ENCODE results near the gene ATF7. TPM values are rescaled to one million over a fixed set of nuclear protein-coding genes. Genes with fewer than 3 reads are reported as not detected.

Gene ATF7
- total RNA-seq, 5 donors from 2014 or later (not counting 1 experiment from before 2014, with no cell fraction given): 18.9 to 29.6 (median 27.1) TPM

GRCh38 chr12:53497461-53497860 lies 128.7 kb downstream of the ATF7 start:
- H3K9me3 Mint-ChIP-seq: no peaks in the 10 kb centered on the region
- H3K27ac Mint-ChIP-seq: peak overlapping the region; percentile 27 to 53
- WGBS (ENCODE audit: insufficient coverage): 90% methylated on average over 1 of the region's 3 CpGs
- H3K27me3 Mint-ChIP-seq: no peaks in the 10 kb centered on the region
- CTCF ChIA-PET: interaction anchor here in 1 of 2 donors (1.1 kb wide), 1 partner anchor 16 kb away, joined by 3 read pairs; no protein-coding TSS in a partner anchor
- H3K4me1 ChIP-seq (ENCODE audit: control insufficient read depth in 1 of 2, extremely low read depth in 1 of 2, insufficient read depth in 2 of 2, low read length in 2 of 2): peaks cover 30 to 57% of the 10 kb centered on the region in 2 experiments
- peak overlapping the region in 1 of 3 donors; percentile 97 for H3K4me3 Mint-ChIP-seq
- H3K4me1 Mint-ChIP-seq: peaks cover 52 to 65% (median 54%) of the 10 kb centered on the region in 3 donors
- no peaks in the 10 kb centered on the region for H3K36me3 ChIP-seq (ENCODE audit: control insufficient read depth in 2 of 2, extremely low read depth in 1 of 2, insufficient read depth in 1 of 2, low read length in 1 of 2)
- no peaks in the 10 kb centered on the region for H3K27me3 ChIP-seq (replicated peaks in 1 of 2; ENCODE audit: control insufficient read depth in 2 of 2, extremely low read depth in 1 of 2, insufficient read depth in 2 of 2, low read length in 1 of 2)
- no peak overlapping the region for H3K27ac ChIP-seq (ENCODE audit: low read length)
- H3K9me3 ChIP-seq: no peaks in the 10 kb centered on the region
- POLR2A ChIA-PET: interaction anchor here in 1 of 2 donors (0.6 kb wide), 1 partner anchor 22 kb away, joined by 3 read pairs; no protein-coding TSS in a partner anchor
- H3K36me3 Mint-ChIP-seq: no peaks in the 10 kb centered on the region
- DNase-seq (no peak), ATAC-seq (replicated peaks in 1 of 4) (no peak)
- no peak overlapping the region for H3K4me3 ChIP-seq (ENCODE audit: control insufficient read depth in 1 of 2, extremely low read depth in 1 of 2, low read length in 1 of 2)

- Mint-ChIP-seq H3K4me3 (no peak overlapping the region), H3K9me3 (no peaks in the 10 kb centered on the region), H3K27ac (peak overlapping the region in 1 of 2 donors; percentile 25), H3K36me3 (no peaks in the 10 kb centered on the region), H3K27me3 (no peaks in the 10 kb centered on the region), H3K4me1 (peaks cover 51 to 66% (median 52%) of the 10 kb centered on the region in 3 donors)
- ChIA-PET POLR2A (no interaction called here), CTCF (no interaction called here)
- no peaks in the 10 kb centered on the region for H3K9me3 ChIP-seq
- ATAC-seq (replicated peaks in 1 of 4) (no peak), DNase-seq (no peak)
- H3K4me1 ChIP-seq (ENCODE audit: control insufficient read depth in 1 of 2, extremely low read depth in 1 of 2, insufficient read depth in 2 of 2, low read length in 2 of 2): peaks cover 26 to 55% of the 10 kb centered on the region in 2 experiments
- H3K27ac ChIP-seq (ENCODE audit: low read length): no peak overlapping the region
- no CpG with 5 or more reads among the region's 1 CpG for WGBS (ENCODE audit: insufficient coverage)
- H3K36me3 ChIP-seq (ENCODE audit: control insufficient read depth in 2 of 2, extremely low read depth in 1 of 2, insufficient read depth in 1 of 2, low read length in 1 of 2): no peaks in the 10 kb centered on the region
- no peak overlapping the region for H3K4me3 ChIP-seq (ENCODE audit: control insufficient read depth in 1 of 2, extremely low read depth in 1 of 2, low read length in 1 of 2)
- no peaks in the 10 kb centered on the region for H3K27me3 ChIP-seq (replicated peaks in 1 of 2; ENCODE audit: control insufficient read depth in 2 of 2, extremely low read depth in 1 of 2, insufficient read depth in 2 of 2, low read length in 1 of 2)
These were observed 129.5 kb downstream of the ATF7 start for GRCh38 chr12:53496752-53497032.

GRCh38 chr12:53495903-53496751 lies 130.1 kb downstream of the ATF7 start:
- Histone ChIP-seq H3K9me3 (no peaks in the 10 kb centered on the region), H3K4me1 (ENCODE audit: control insufficient read depth in 1 of 2, extremely low read depth in 1 of 2, insufficient read depth in 2 of 2, low read length in 2 of 2) (peaks cover 24 to 51% of the 10 kb centered on the region in 2 experiments), H3K27me3 (replicated peaks in 1 of 2; ENCODE audit: control insufficient read depth in 2 of 2, extremely low read depth in 1 of 2, insufficient read depth in 2 of 2, low read length in 1 of 2) (no peaks in the 10 kb centered on the region), H3K4me3 (ENCODE audit: control insufficient read depth in 1 of 2, extremely low read depth in 1 of 2, low read length in 1 of 2) (no peak overlapping the region), H3K36me3 (ENCODE audit: control insufficient read depth in 2 of 2, extremely low read depth in 1 of 2, insufficient read depth in 1 of 2, low read length in 1 of 2) (no peaks in the 10 kb centered on the region), H3K27ac (ENCODE audit: low read length) (no peak overlapping the region)
- Mint-ChIP-seq H3K4me1 (peaks cover 49 to 64% (median 50%) of the 10 kb centered on the region in 3 donors), H3K4me3 (no peak overlapping the region), H3K9me3 (no peaks in the 10 kb centered on the region), H3K27ac (peak overlapping the region; percentile 25 to 32), H3K27me3 (no peaks in the 10 kb centered on the region), H3K36me3 (no peaks in the 10 kb centered on the region)
- ChIA-PET POLR2A (interaction anchor here in 1 of 2 donors (0.5 kb wide), 1 partner anchor 799 kb away, joined by 4 read pairs; no protein-coding TSS in a partner anchor), CTCF (interaction anchor here in 1 of 2 donors (0.7 kb wide), 1 partner anchor 13 kb away, joined by 4 read pairs; no protein-coding TSS in a partner anchor)
- no peak for DNase-seq
- no peak for ATAC-seq (replicated peaks in 1 of 4)
- WGBS (ENCODE audit: insufficient coverage): no CpG with 5 or more reads among the region's 5 CpGs

DNA sequence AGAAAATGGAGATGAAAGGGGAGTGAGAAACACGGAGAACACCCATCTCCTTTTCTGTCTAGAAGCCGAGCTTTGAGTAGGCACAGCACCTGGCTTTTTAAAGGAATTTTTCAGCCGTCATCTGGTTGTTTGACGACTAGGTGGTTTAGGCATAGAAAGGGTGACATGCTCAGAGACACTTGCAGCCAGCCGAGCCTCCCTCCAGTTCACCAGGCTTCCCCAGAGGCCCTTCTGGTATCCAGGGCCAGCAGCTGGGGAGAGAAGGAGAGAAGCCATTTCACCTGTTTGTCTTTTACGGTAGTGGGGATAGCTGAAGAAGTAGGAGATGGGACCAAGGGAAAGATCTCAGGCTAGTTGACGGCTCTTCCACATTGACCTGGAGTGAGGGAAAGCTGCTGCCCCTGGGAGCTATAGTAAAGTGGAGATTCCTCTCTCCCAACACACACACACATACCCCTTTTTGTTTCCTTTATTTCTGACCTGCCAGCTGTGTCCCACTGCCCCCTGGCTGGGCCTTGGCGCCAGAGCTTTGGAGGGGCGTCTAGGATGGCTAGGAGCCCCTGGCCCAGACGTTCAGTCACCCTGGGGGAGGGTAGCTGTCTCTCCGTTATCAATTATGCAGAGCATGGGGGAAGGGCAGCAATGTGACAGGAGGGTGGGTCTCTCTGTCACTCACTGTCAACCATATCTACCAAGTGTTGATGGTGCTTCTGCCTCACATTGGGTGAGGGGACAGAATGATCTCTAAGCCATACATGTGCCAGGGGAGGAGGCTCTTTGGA lies 132.4 kb downstream of the ATF7 start:
- H3K36me3 ChIP-seq (ENCODE audit: control insufficient read depth in 2 of 2, extremely low read depth in 1 of 2, insufficient read depth in 1 of 2, low read length in 1 of 2): no peaks in the 10 kb centered on the region
- no peaks in the 10 kb centered on the region for H3K27me3 ChIP-seq (replicated peaks in 1 of 2; ENCODE audit: control insufficient read depth in 2 of 2, extremely low read depth in 1 of 2, insufficient read depth in 2 of 2, low read length in 1 of 2)
- DNase-seq: no peak
- Mint-ChIP-seq H3K4me1 (peaks cover 36 to 52% (median 39%) of the 10 kb centered on the region in 3 donors), H3K27ac (peak overlapping the region; percentile 95), H3K9me3 (no peaks in the 10 kb centered on the region), H3K36me3 (no peaks in the 10 kb centered on the region), H3K4me3 (peak overlapping the region; percentile 87 to 95 (median 94)), H3K27me3 (no peaks in the 10 kb centered on the region)
- H3K4me1 ChIP-seq (ENCODE audit: control insufficient read depth in 1 of 2, extremely low read depth in 1 of 2, insufficient read depth in 2 of 2, low read length in 2 of 2): peaks cover 17 to 36% of the 10 kb centered on the region in 2 experiments
- 5% methylated on average over 4 of the region's 11 CpGs for WGBS (ENCODE audit: insufficient coverage)
- peak overlapping the region; percentile 58 to 64 for H3K4me3 ChIP-seq (ENCODE audit: control insufficient read depth in 1 of 2, extremely low read depth in 1 of 2, low read length in 1 of 2)
- CTCF ChIA-PET: interaction anchor here (0.5 to 1.2 kb wide), 5 partner anchors 19 to 1251 kb away, joined by 3 to 6 read pairs (median 3); no protein-coding TSS in a partner anchor
- POLR2A ChIA-PET: interaction anchor here (0.5 to 1.2 kb wide), 3 partner anchors 12 to 487 kb away, joined by 3 to 5 read pairs (median 4); no protein-coding TSS in a partner anchor
- no peaks in the 10 kb centered on the region for H3K9me3 ChIP-seq
- ATAC-seq (replicated peaks in 1 of 4): peak in 1 of 4 experiments; percentile 2
- H3K27ac ChIP-seq (ENCODE audit: low read length): peak overlapping the region; percentile 66

DNA sequence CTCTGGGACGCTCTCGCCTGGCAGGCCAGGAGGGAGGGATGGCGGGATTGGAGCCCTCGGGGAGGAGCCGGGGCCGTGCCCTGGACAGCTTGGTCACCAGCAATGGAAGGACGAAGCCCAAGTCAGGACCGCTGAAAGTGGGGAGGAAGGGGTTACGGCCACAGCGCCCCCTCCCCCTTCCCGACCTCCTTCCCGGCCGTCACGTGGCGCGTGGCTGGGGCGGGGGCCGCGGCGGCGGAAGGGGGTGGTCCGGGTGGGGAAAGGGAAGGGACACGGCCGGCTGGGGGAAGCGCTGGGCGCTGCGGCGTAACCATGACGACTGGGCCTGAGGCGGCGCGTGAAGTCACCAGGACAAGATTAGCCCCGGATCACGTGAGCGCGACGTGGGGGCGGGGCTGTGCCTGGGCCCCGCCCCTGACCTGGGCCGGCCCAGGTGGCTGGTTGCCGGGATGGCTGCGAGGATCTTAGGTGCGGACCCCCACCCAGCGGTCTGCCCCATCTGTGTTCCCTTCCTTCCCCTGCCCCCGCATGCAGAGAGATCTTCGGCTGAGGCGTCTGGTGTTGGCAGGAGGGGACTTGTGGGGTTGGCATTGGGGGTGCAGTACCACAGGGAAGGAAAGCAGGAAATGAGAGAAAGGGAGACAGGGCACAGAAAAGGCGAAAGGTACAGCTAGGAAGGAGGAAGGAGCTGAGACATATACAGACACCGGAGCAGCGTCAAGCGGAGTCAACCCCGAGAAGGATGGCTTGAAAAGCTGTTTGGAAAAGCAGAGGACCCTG lies 133.2 kb downstream of the ATF7 start:
- no peaks in the 10 kb centered on the region for H3K36me3 Mint-ChIP-seq
- Histone ChIP-seq H3K27ac (ENCODE audit: low read length) (peak overlapping the region; percentile 80), H3K4me1 (ENCODE audit: control insufficient read depth in 1 of 2, extremely low read depth in 1 of 2, insufficient read depth in 2 of 2, low read length in 2 of 2) (peaks cover 11 to 29% of the 10 kb centered on the region in 2 experiments), H3K27me3 (replicated peaks in 1 of 2; ENCODE audit: control insufficient read depth in 2 of 2, extremely low read depth in 1 of 2, insufficient read depth in 2 of 2, low read length in 1 of 2) (no peaks in the 10 kb centered on the region), H3K36me3 (ENCODE audit: control insufficient read depth in 2 of 2, extremely low read depth in 1 of 2, insufficient read depth in 1 of 2, low read length in 1 of 2) (peaks cover 0 to under 1% of the 10 kb centered on the region in 2 donors), H3K9me3 (no peaks in the 10 kb centered on the region), H3K4me3 (ENCODE audit: control insufficient read depth in 1 of 2, extremely low read depth in 1 of 2, low read length in 1 of 2) (peak overlapping the region; percentile 58 to 64)
- peak overlapping the region; percentile 87 to 95 (median 94) for H3K4me3 Mint-ChIP-seq
- H3K9me3 Mint-ChIP-seq: no peaks in the 10 kb centered on the region
- no peaks in the 10 kb centered on the region for H3K27me3 Mint-ChIP-seq
- peaks cover 28 to 44% (median 32%) of the 10 kb centered on the region in 3 donors for H3K4me1 Mint-ChIP-seq
- ATAC-seq (replicated peaks in 1 of 4) (peak; percentile 92 to 94 (median 93)), DNase-seq (peak; percentile 61 to 91 (median 79))
- ChIA-PET CTCF (interaction anchor here (0.5 to 1.2 kb wide), 3 partner anchors 172 to 1250 kb away, joined by 3 to 4 read pairs (median 3); no protein-coding TSS in a partner anchor), POLR2A (interaction anchor here (0.5 to 1.2 kb wide), 3 partner anchors 11 to 233 kb away, joined by 3 to 8 read pairs (median 5); no protein-coding TSS in a partner anchor)
- 3% methylated on average over 29 of the region's 52 CpGs for WGBS (ENCODE audit: insufficient coverage)
- H3K27ac Mint-ChIP-seq: peak overlapping the region; percentile 95
